ENCODE data around the gene KAZN.

The KAZN gene

GRCh38 chr1:14993414-14993813 lies 394.9 kb downstream of the KAZN start:
- TF ChIP-seq FOXK2 (IDR thresholded peaks at IDR 0.05) (no peak), CTBP1 (IDR thresholded peaks at IDR 0.05; ENCODE audit: borderline replicate concordance) (no peak), BHLHE40 (IDR thresholded peaks at IDR 0.05; ENCODE audit: borderline replicate concordance) (no peak), NFRKB (IDR thresholded peaks at IDR 0.05) (no peak), ELF4 (IDR thresholded peaks at IDR 0.05) (no peak), SP1 (IDR thresholded peaks at IDR 0.05) (no peak), FOXA1 (IDR thresholded peaks at IDR 0.05) (no peak), LEF1 (IDR thresholded peaks at IDR 0.05; ENCODE audit: borderline replicate concordance) (no peak), ARNT (IDR thresholded peaks at IDR 0.05) (no peak), FOXM1 (IDR thresholded peaks at IDR 0.05; ENCODE audit: borderline replicate concordance) (no peak), L3MBTL2 (conservative IDR thresholded peaks at IDR 0.05) (no peak), SUZ12 (IDR thresholded peaks at IDR 0.05) (no peak), TARDBP (IDR thresholded peaks at IDR 0.05) (no peak), HDGF (IDR thresholded peaks at IDR 0.05; ENCODE audit: borderline replicate concordance) (no peak), ZNF384 (IDR thresholded peaks at IDR 0.05) (no peak)
- TF ChIP-seq, protein P1, sequence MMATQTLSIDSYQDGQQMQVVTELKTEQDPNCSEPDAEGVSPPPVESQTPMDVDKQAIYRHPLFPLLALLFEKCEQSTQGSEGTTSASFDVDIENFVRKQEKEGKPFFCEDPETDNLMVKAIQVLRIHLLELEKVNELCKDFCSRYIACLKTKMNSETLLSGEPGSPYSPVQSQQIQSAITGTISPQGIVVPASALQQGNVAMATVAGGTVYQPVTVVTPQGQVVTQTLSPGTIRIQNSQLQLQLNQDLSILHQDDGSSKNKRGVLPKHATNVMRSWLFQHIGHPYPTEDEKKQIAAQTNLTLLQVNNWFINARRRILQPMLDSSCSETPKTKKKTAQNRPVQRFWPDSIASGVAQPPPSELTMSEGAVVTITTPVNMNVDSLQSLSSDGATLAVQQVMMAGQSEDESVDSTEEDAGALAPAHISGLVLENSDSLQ (IDR thresholded peaks at IDR 0.05) = no peak
- ChIA-PET CTCF (no interaction called here), POLR2A (no interaction called here)
- no peak for DNase-seq (ENCODE audit: extremely low spot score)

DNA sequence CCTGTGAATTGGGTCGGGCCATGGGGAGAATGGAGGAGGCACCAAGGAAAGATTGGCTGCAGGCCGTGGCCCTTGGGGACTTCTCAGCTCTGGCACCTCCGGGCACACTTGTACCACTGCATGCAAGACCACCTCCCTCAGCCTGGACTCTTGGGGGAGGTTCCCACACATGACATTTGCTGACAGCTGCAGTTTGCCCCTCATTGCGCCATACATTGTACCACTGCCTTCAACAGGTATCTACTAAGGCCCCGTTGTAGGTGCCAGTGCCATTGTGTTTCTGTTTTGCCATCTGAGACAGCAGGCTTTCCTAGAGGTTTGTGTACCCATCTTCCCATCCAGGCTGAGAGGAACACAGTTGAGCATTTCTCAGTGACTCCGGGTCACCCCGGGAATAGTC lies 395.7 kb downstream of the KAZN start:
- ChIA-PET POLR2A (no interaction called here), CTCF (no interaction called here)
- no peak for DNase-seq (ENCODE audit: extremely low spot score)
- TF ChIP-seq, protein P1 (IDR thresholded peaks at IDR 0.05) = no peak
- TF ChIP-seq TARDBP (IDR thresholded peaks at IDR 0.05) = no peak
- TF ChIP-seq HDGF (IDR thresholded peaks at IDR 0.05; ENCODE audit: borderline replicate concordance) = no peak
- no peak for TF ChIP-seq FOXK2 (IDR thresholded peaks at IDR 0.05)
- TF ChIP-seq LEF1 (IDR thresholded peaks at IDR 0.05; ENCODE audit: borderline replicate concordance) = no peak
- no peak for TF ChIP-seq SUZ12 (IDR thresholded peaks at IDR 0.05)
- TF ChIP-seq NFRKB (IDR thresholded peaks at IDR 0.05) = no peak
- TF ChIP-seq BHLHE40 (IDR thresholded peaks at IDR 0.05; ENCODE audit: borderline replicate concordance) = no peak
- no peak for TF ChIP-seq ELF4 (IDR thresholded peaks at IDR 0.05)
- TF ChIP-seq SP1 (IDR thresholded peaks at IDR 0.05) = no peak
- TF ChIP-seq CTBP1 (IDR thresholded peaks at IDR 0.05; ENCODE audit: borderline replicate concordance) = no peak
- TF ChIP-seq ZNF384 (IDR thresholded peaks at IDR 0.05) = no peak
- TF ChIP-seq FOXA1 (IDR thresholded peaks at IDR 0.05) = no peak
- no peak for TF ChIP-seq FOXM1 (IDR thresholded peaks at IDR 0.05; ENCODE audit: borderline replicate concordance)
- TF ChIP-seq L3MBTL2 (conservative IDR thresholded peaks at IDR 0.05) = no peak
- no peak for TF ChIP-seq ARNT (IDR thresholded peaks at IDR 0.05)

DNA sequence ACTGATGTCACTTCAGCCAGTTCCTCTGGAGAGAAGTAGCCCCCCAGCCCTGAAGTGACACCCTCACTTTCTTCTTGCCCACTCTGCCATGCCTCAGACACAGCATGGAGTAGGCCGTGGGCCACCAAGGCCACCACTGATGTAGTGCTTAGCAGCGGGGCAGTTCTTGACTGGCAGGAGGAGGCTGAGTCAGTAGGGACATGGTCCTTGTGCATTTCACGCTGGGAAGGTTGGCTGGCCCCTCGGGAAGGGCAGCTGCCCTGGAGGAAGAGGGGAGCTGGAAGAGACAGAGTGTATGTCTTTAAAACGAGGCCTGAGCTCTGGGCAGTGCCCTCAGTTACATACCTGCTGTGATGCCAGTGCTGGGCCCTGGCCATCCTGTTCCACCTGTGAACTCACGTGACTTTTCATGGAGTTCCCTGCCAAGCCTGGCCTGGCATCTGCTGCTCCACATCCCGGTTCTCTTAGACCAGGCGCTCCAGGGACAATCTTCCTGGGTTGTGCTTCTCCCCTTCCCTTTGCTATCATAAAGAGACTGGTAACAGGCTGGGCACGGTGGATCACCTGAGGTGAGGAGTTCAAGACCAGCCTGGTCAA lies 396.5 kb downstream of the KAZN start:
- TF ChIP-seq TARDBP (IDR thresholded peaks at IDR 0.05) = no peak
- no peak for TF ChIP-seq L3MBTL2 (conservative IDR thresholded peaks at IDR 0.05)
- no peak for TF ChIP-seq HDGF (IDR thresholded peaks at IDR 0.05; ENCODE audit: borderline replicate concordance)
- TF ChIP-seq FOXM1 (IDR thresholded peaks at IDR 0.05; ENCODE audit: borderline replicate concordance) = no peak
- TF ChIP-seq, protein P1 (IDR thresholded peaks at IDR 0.05) = no peak
- TF ChIP-seq NFRKB (IDR thresholded peaks at IDR 0.05) = no peak
- TF ChIP-seq ZNF384 (IDR thresholded peaks at IDR 0.05) = no peak
- no peak for TF ChIP-seq LEF1 (IDR thresholded peaks at IDR 0.05; ENCODE audit: borderline replicate concordance)
- TF ChIP-seq FOXA1 (IDR thresholded peaks at IDR 0.05) = no peak
- TF ChIP-seq ELF4 (IDR thresholded peaks at IDR 0.05) = no peak
- no peak for TF ChIP-seq FOXK2 (IDR thresholded peaks at IDR 0.05)
- no peak for TF ChIP-seq BHLHE40 (IDR thresholded peaks at IDR 0.05; ENCODE audit: borderline replicate concordance)
- TF ChIP-seq ARNT (IDR thresholded peaks at IDR 0.05) = no peak
- TF ChIP-seq CTBP1 (IDR thresholded peaks at IDR 0.05; ENCODE audit: borderline replicate concordance) = no peak
- TF ChIP-seq SP1 (IDR thresholded peaks at IDR 0.05) = no peak
- TF ChIP-seq SUZ12 (IDR thresholded peaks at IDR 0.05) = no peak
- CTCF ChIA-PET = no interaction called here
- no peak for DNase-seq (ENCODE audit: extremely low spot score)
- POLR2A ChIA-PET = no interaction called here

DNA sequence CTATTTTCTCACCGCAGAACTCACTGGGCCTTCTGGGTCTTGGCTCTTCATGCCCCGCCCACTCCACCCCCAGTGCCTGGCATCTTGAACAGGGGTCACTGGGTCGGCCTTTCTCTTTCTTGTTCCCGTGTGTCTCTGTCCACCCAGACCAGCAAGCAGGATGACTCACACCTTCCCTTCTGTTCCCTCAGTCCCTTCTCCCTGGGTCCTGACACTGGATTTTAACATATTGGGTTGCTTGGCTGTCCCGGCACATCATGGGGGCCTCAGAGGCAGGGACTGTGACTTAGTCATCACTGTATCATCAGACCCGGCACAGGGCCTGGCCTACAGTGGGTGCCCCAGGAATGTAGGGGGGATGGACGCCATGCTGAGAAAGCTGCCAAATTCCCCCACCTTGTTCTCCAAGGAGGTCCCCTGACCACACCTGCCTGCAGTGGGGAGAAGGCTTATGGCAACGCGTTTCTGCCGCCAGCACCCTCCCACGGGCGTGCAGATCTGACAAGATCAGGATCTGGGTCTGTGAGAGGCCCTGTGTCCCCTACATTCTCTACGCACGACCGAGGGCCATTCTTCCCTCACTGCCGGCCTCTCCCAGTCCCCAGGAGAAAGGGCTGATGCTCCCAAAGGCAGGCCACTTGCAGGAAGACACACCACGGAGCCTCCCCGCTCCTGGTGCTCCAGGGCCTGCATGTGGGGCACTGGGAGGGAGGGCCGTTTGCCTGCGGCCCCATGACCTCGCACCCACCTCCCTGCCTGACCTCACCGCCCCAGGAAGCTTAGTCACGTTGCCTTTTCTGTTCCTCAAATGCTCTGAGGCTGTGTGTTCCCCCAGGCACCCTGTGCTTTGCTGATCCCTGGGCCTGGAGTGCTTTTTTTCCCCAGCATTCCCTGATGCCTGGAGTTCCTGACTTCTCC lies 397.9 kb downstream of the KAZN start:
- TF ChIP-seq HDGF (IDR thresholded peaks at IDR 0.05; ENCODE audit: borderline replicate concordance) = no peak
- TF ChIP-seq FOXA1 (IDR thresholded peaks at IDR 0.05) = no peak
- POLR2A ChIA-PET = no interaction called here
- DNase-seq (ENCODE audit: extremely low spot score) = no peak
- CTCF ChIA-PET = no interaction called here

- POLR2A ChIA-PET = no interaction called here
- CTCF ChIA-PET = interaction anchor here (0.7 kb wide), 1 partner anchor 24 kb away, joined by 3 read pairs; no protein-coding TSS in a partner anchor
These were observed 399.3 kb downstream of the KAZN start for GRCh38 chr1:14997646-14998276.

More at GRCh38 chr1:14997646-14998276, 399.3 kb downstream of the KAZN start:
- DNase-seq (ENCODE audit: extremely low spot score) = no peak
- no peak for TF ChIP-seq FOXM1 (IDR thresholded peaks at IDR 0.05; ENCODE audit: borderline replicate concordance)
- no peak for TF ChIP-seq SUZ12 (IDR thresholded peaks at IDR 0.05)
- no peak for TF ChIP-seq HDGF (IDR thresholded peaks at IDR 0.05; ENCODE audit: borderline replicate concordance)
- TF ChIP-seq BHLHE40 (IDR thresholded peaks at IDR 0.05; ENCODE audit: borderline replicate concordance) = no peak

All from HEK293T (cell line).